GM03348 (cell line): ENCODE measurements around the gene SCGB1D4.

Experiments
- DNase-seq: peaks from one replicate; pipeline ENCODE4 v3.0.0; 2012; ENCODE audit warnings: low spot score

Gene SCGB1D4

DNA sequence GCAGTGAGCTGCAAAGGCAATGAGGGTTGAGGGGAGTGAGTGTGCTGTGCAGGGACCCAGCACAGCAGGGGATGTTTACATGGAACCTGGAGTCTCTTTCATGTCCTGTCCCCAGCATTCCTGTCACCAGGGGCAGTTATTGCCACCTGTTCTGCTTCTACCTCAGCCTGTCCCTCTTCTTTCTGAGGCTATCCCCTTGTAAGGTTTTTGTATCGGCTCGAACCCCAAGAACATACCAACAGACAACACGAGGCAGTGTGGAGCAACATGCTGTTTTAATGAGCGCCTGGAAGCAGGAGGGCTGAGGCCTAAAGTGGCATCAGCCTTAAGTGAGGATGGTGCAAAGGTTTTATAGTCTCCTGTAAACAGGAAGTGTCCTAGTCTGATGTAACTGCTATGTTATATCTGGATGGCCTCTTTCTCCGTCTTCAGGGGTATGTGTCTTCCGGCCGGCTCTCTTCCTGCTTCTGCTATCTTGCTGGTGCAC lies 25.0 kb downstream of the SCGB1D4 start:
- no peak for DNase-seq

DNA sequence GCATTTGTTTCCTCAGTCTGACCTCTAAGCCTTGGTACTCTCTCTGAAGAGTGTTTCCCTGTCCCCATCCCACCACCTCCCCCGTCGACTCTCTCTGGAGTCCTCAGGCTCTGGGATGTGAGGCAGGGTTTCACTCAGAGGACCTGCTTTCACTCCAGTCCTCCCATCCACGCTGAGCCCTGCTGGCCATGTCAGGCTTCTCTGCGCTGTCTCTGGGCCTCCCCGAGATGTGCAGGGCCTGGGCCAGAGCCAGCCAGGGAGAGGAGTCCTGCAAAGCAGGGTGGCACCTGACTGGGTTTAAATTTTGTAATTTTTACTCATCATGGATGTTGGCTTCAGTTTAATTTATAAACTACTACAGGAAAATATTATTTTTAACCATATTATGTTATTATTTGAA lies 25.6 kb downstream of the SCGB1D4 start:
- no peak for DNase-seq

DNA sequence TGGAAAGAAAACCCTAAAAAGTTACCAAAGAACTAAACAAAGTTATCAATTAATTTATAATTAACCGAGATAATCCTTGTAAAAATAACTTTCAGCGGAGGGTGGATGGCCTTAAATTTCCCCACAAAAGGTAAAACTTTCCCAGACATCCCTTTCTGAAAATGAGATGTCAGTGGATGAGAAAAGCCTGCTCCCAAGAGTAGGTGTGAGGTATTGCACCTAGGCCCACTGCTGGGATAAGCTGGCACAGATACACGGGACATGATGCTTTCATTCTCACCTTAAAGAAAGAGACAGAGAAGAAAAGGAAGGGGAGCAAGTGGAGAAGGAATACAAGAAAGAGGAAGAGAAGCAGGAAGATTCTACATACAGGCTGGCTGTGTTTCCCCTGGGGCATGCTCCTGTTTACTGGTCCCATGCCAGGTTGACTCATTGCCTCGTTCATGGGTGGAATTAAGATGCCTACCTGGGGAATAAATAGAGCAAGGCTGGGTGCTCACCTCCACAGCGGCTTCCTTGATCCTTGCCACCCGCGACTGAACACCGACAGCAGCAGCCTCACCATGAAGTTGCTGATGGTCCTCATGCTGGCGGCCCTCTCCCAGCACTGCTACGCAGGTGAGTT lies 29.1 kb downstream of the SCGB1D4 start, which contains the start of gene SCGB2A2:
Gene SCGB2A2 (plus strand): TSS at position 505 of the 625 bp plus-strand sequence. CDS start 59 bp downstream, at position 564.
- no peak for DNase-seq

DNA sequence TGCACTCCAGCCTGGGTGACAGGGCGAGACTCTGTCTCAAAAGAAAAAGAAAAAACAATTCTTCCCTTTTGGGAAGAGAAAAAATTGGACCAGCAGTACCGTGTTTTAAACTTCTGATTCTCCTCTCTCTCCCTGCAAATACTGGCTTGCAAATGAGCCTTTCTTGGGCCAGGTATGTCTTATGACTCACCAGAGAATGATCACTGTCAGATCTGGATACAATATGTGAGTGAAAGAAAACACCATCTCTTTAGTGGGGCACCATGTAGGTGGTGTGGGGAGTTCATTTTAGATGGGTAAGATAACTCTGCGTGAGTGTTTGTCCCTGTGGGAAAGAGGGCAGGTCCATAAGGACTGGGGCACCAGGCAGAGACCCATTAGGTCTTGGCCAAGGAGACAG lies 31.3 kb downstream of the SCGB1D4 start:
- DNase-seq, result no peak

DNA sequence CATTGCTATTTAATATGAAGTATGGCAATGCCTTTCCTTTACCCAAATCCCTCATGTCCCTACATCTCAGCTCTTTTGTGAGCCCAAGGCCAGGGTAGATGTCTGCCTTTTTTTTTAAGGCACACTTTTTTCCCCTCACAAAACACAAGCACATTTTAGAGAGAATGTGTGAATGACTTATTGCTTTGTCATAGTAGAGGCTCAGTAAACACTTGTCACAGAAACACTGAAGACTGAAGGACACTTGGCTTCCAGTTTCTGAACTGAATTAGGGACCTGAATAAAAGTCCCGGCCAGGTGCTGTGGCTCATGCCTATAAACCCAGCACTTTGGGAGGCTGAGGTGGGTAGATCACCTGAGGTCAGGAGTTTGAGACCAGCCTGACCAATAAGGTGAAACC lies 31.8 kb downstream of the SCGB1D4 start:
- no peak for DNase-seq

DNA sequence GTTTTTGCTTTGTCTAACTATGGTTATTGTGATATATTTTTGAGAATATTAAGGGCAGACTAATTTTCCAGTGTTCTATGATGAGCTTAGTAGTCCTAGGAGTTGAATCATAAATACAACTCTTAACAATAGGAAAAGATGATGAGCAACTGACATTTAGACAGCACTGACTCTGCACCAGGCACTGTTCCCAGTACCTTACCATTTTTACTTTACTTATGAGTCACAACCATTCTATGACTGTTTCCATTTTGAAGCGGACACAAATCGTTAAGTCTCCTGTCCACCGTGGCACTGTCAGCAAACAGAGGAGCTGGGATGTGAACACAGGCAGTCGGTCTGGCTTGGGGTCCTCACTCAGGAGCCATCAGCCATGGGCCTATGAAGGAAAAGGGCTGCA lies 32.3 kb downstream of the SCGB1D4 start:
- no peak for DNase-seq

DNA sequence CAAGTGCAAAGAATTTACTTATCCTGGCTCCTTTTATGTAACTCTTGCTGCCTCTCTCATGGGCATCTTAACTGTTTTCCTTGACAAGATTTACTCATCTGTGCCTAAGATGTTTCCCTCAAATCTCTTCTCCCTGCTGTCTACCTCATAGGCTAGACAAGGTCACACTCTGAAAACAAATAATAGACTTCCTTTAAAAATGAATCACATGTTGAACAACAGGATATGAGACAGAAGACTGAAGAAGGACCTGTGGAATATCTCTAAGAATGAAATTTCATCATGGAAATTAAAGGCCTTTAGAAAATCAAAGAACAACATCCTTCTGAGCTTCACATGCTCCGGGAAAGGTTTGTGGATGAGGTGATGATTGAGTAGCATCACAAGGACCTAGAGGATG lies 34.9 kb downstream of the SCGB1D4 start:
- DNase-seq, result no peak

DNA sequence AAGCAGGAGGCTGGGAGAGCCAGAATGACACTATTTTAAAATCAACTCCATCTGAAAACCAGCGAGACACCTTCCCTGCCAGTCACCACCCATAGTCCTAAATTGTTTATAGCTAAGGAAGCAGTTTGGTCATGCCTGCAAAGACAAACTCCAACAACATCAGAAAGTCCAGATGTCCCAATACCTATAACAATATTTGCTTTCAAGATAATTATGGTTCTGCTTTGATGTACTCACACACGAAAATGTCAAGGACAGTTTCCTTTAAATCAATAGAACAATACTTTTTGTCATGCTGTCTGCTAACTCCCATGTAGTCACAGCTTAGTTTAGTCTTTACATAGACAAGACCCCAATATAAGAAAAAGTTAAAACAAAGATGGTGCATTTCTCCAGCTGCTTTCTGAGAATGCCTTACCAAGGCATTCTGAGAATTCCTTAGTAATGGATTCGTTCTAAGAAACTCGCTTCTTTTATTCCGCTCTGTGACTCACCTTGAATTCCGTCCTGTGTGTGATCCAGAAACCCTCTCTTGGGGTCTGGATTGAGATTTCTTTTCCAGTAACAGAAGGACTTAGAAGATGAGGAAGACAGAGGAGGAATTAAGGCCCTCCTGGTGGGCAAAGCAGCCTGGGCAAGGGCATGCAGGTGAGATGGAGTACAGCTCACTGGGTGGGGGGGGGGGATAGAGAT lies 38.5 kb downstream of the SCGB1D4 start:
- DNase-seq, result no peak

DNA sequence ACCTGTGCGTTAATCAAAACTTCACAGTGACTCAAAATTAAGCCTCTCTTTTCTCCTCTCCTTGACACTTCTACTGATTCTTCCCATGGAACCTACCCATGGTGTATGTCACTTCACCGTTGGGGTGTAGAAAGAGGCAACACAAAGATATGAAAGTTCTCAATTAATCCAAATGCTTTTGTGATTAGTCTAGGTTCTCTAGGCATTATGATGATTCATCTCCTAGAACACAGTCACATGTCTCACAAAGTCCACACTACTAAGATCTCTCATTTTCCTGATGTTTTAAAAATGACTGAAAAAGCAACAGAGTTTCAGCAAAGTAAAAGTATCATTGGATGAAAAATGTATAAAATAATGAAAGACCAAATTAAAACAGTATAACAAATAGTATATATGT lies 42.6 kb downstream of the SCGB1D4 start:
- no peak for DNase-seq

DNA sequence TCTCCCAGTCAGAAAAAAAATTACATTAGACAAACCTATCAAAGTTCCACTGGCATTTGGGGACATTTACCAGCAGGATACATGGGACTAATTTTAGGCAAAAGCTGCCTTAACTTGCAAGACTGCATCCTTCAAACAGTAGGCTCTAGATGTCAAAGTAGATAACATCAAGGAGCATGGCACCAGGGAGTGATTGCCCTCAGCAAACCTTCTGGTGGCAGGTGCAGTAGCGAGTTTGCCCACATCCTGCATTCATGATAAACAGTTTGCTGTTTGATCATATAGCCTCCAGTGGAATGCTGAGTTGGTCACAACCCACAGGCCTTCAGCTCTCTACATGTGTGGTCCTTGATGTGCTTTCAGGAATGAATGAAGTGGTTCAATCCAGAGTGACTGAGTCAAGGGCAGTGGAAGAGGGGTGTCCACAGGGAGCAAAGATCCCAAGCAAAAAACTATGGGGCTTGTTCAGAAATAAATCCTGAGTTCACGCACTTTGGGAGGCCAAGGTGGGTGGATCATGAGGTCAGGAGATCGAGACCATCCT lies 44.8 kb downstream of the SCGB1D4 start:
- DNase-seq, result no peak

DNA sequence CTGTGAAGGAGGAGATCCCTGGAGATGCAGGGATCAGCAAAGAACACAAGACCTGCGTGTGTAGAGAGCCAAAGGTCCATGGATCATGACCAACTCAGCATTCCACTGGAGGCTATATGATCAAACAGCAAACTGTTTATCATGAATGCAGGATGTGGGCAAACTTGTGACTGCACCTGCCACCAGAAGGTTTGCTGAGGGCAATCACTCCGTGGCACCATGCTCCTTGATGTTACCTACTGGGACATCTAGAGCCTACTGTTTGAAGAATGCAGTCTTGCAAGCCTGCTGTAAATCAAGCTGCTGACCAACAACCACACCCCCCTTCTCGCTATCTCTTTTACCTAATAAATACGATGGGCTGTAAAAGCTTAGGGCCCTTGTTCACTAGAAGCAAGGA lies 47.2 kb downstream of the SCGB1D4 start:
- no peak for DNase-seq
